Measurements from ENCODE around the gene KCNMA1. TPM values are rescaled to one million over a fixed set of nuclear protein-coding genes. Genes with fewer than 3 reads are reported as not detected.

The KCNMA1 gene
- total RNA-seq, 1 donor from 2014 or later, result 44.0 TPM

DNA sequence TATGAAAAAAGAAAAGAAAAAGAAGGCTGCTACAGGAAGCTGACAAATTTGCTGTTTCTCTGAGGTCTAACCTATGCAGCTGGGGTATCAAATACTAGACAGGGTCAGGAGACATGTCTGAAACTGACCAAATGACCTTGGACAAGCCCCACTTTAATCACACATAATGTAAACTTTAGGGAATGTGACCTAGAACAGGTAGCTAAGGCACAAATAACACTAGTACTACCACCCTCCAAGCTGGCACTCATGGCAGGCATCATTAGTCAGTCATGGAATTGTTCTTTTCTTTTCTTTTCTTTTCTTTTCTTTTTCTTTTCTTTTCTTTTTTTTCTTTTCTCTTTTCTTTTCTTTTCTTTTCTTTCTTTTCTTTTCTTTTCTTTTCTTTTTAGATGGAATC, 250.4 kb downstream of the KCNMA1 start:
- DNase-seq (ENCODE audit: low spot score) (no peak), ATAC-seq (no peak)

DNA sequence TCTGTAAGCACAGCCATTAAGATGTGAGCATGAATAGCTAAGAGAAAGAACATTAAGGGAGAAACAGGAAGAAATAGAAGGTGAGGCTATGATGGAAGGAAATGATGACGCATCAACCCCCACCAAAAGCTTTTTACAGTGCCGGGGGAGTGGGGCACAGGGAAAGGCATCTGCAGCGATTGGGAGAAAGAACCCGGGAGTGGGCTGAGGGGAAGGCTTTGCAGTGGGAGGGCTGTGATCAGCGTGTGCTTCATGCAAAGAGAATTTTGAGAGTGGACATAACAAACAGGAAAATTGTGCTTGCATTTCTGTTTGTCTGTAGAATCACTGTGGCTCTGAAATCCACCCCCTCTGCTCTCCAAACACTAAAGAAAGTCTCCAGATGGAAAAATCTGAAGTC, 250.8 kb downstream of the KCNMA1 start:
- no peak for ATAC-seq
- no peak for DNase-seq (ENCODE audit: low spot score)

DNA sequence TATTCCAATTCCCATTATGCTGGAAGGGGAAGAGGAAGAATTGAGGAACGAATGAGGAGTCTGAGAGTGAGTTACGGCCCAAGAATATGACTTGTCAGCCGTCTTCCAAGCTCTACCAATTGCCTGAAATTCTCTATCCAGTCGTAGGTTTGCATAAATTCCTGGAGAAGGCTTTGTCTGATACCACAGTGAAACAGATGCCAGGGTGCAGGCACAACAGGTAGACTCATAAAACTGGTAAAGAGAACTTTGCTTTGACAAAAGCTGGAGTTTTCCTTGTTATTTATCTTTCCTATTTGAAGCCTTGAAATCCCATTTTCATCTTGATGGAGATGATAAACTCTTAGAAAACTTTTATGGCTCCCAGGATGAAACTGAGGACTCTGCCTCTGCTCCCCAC, 251.2 kb downstream of the KCNMA1 start:
- ATAC-seq (no peak), DNase-seq (ENCODE audit: low spot score) (no peak)

DNA sequence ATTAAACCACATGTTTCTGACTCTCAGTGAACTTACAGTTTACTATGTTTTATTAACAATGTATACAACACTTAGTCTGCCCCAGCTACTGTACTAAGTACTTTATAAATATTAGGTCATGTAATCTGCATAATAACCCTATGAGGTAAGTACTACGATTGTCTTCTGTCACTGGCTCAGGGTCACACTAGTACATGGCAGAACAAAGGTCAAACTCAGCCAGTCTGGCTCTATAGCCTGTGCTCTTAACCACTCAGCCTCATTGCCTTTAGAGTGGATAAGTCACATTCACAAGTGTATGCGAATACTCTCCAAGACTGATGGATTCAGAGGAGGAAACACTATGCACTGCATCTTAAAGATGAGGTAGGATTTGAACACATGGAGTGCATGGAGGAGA, 252.3 kb downstream of the KCNMA1 start:
- no peak for DNase-seq (ENCODE audit: low spot score)
- ATAC-seq, result peak; percentile 63

DNA sequence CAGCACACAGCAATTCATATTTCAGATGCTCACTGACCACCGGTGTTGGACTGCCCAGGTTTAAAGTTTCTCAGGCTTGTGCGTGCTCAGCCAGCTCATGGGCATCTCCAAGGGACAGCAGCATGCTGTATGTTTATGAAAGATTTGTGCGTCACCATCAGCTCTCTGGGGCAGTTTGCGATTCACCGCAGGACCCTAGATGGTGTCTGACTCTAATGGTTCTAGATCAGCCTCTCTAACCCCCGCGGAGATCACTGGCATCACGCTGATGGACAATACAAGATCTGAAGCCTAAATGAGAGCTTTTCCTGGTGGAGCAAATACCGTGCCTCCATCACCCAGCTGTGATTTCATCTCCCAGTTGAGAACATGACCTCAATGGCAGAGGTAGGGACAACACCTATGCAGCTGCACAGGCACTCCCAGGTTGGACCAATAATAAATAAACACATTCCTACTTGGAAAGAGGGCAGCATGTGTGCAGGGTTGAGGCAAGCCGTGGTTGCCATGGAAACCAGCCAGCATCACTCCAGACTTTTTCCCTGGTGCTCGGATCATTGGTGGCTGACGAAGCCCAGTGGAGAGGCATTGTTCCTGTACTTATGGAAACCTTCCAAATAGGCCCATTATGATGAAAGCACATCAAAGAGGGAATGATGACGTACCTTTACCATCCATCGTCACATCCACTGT, 253.6 kb downstream of the KCNMA1 start:
- DNase-seq (ENCODE audit: low spot score) (no peak), ATAC-seq (no peak)

DNA sequence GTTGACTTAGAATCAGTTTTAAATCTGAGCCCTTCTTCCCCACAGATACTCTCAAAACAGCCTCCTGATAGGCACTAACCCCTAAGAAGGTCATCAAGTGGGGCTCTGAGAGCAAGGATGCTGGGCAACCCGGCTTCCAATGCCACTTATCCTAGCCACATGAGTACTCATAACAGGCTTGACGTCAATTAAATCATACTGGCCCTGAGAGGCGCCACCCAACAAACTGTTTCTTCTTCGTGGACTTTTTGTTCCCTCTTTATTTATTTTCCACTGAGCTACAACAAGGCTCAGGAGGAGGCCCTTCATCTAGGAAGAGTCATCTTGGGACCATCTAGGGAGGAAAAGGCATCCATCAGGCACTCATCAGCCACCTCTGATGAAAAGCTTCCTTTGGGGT, 255.9 kb downstream of the KCNMA1 start:
- DNase-seq (ENCODE audit: low spot score) (no peak), ATAC-seq (no peak)

DNA sequence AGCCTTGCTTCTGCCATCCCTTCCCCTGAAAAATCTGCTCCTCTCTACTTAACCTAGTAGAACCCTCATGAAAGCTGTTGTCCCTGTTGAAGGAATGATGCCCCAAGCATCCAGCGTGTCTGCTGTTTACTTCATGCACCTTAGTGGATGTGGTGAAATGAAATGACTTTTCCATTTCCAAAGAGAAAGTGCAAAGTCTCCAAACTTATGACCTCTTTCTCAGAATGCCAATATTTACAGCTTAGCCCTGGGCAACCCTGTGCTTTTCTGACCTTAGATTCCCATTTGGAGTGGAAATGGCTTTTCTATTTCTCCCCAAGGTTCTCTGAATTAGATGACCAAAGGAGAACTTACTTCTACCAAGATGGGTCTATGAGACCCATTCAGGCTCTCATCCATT, 256.9 kb downstream of the KCNMA1 start:
- DNase-seq (ENCODE audit: low spot score) (no peak), ATAC-seq (peak; percentile 51)

DNA sequence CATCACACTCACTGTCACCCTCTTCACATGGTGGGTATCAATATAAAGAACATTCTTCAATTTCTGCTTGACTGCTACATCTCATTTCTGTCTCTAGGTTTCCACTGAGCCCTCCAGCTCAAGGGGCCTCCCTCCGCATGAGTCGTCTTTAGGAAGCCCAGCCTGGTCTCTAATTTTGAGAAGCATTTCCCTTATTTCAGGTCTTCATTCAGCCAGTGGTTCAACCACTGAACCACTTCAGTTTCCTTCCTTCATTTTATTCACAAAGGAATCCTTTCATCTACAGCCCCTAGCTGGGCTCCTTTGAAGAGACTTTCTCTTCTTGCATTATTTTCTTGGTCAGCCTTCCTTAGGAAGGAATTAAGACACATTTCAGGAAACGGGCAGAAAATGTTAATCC, 257.4 kb downstream of the KCNMA1 start:
- ATAC-seq, result no peak
- DNase-seq (ENCODE audit: low spot score), result no peak

DNA sequence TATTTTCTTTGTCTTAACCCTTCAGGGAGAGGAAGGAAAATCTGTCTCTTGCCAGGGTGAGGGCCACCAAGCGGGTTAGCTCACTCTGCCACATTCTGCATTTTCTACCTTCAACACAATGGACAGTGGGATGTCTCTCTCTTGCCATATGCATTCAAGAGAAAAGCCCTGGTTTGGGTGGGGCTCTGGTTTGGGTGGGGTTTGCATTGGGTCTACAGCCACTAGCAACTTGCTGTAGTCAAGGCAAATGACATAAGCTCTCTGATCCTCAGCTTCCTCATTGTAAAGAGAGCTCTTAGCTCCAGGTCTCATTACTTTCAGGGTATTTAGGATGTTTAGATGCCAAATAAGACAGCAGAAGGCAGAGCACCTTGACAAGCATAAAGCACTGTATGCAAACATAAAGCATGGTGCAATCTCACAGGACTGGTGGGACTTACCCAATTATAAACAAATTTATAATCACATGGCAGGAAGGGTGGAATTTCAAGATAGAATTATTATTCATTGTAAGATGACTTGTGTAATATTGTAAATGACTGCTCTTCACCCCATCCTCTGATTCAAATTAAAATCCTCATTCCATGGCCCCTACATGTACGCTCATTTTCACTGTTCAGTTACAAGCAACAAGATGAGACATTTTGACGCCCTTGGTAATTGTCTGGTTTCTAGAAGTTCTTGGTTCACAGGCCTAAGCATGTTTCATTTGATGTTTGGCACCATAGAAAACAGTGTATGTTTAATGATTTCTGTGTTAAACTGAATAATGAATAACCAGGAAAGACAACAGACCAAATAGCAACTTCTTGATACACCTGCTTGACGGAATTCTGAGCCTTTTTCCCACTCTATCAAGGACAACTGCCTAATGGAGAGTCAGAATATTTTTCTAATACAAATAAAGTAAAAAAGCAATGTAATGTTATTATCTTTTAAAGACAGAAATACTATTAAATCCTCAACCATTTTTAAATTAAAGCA, 258.9 kb downstream of the KCNMA1 start:
- no peak for DNase-seq (ENCODE audit: low spot score)
- ATAC-seq, result no peak

DNA sequence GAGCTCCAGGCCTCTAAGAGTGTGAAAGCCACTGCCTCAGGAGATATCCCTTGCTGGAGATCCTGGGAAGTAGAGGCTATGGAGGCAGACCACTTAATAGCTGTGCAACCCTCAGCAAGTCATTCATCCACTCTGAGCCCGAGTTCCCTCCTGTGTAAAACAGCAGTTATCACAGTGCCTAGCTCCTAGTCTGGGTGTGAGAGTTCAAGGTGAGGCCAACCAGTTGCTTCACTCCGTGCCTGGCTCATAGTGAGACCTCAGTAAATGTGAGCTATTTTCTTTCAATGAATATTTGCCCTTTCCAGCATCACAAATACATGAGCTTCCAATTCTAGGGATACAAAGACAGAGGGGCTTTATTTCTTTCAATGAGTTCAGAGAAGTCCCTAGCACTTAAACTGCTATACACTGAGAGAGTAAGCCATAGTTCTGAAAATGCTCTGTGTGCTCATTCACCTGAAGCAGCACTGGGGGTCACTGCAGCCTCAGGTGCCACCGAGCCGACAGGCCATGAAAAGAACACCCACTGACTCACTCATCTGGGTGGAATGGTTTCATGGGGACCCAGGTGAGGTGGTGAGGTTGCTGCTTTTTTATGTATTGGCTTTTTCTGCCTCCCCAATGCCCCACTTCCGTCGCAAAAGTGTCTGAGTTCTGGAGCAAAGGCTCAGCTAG, 259.8 kb downstream of the KCNMA1 start:
- DNase-seq (ENCODE audit: low spot score) (peak; percentile 55), ATAC-seq (peak; percentile 82)

DNA sequence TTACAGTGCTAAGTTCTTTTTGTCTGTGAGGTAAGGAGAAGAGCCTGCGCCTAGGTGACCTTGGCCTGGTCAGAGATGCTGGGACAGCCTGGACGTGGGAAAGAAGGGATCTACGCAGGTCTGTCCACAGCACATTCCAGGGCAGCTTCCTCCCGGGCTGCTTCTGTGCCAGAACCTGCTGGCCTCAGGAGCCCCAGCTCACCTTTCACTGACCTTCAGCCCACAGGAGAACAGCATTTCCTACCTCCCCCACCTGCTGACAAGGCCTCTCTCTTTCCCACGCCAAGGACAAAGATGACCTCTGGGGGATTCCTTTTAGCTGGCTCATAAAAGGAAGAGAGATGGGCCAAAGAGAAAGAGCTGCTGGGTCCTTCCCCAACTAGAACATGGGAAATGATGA, 260.6 kb downstream of the KCNMA1 start:
- ATAC-seq, result peak; percentile 47
- DNase-seq (ENCODE audit: low spot score), result no peak

DNA sequence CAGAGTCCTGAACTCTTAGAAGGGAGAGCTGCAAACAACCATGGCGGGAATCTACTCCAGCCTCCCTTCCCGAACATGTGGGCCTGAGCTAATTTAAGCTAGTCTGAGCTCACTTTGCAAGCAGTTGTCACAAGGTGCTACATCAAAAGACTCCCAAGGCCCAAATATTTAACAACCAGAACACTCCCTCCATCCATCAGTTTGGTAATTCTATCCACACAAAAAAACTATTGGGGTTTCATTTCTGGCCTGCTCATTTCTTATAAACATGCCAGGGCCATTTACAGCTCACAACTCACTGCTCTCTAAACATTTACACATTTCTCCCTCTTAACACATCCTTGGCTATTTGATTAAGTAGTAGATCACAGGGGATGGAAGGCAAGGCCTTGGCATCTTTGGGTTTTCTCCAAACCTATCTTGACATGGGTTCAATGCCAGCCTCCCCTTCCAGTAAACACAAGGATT, 263.4 kb downstream of the KCNMA1 start:
- no peak for ATAC-seq
- DNase-seq (ENCODE audit: low spot score), result no peak

DNA sequence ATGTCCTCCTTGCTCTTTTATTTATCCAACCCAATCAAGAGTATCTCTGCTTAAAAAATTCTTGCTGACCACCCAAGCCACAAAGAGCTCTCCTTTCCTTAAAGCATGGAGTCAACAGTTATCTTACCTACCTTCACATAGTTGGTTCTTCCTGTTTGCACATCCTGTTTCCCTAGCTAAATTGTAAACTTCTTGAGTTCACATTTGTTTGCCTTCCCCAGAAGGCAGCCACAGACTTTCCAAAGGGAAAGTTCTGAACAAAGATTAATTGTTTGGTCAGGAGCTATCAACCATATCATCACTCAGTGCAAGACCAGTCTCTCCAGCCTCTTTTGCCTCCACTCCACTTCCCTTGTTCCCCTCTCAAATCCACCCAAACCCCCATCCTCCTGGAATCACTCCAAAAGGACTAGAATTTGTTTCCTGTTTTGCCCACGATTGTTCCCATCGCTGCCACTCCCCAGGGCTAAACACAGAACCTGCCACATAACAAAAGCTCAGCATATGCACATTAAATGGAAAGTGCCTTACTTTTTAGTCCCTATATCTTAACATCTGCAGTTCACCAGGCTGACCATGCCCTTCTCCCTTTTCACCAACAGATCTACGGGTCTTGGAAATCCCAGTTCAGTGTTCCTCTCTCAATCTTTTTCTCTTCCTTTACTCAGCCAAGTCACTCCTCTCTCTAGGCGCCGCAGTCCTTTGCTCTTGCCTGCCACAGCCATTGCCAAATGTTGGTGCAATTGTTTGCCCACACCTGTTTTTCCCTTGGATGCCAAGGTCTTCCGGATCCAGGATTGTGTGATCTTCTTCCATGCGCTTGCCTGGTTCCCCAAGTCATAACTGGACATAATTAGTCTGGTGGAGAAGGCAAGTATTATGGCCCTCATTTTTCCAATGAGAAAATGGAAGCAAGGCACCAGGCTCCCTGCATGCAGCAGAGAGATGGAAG, 265.5 kb downstream of the KCNMA1 start:
- ATAC-seq (peak; percentile 89), DNase-seq (ENCODE audit: low spot score) (peak; percentile 84)

DNA sequence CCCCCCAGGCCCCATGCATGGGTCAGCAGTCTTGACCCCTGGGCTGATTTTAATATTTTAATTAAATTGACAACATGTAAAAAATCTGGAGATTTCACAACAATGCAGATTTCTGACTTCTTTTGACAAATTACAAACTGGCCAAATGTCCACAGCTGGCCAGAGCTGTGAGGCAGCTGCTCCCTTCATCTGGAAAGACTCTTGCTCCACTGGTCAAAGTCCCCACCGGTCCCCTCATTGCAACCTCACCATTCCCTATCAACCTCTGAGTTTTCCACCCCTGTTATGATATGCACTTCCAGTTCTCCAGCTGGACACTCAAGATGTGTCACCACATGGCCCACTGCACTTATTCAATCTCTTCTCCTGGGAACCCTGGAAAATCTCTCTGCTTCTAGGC, 266.2 kb downstream of the KCNMA1 start:
- peak; percentile 54 for ATAC-seq
- no peak for DNase-seq (ENCODE audit: low spot score)

DNA sequence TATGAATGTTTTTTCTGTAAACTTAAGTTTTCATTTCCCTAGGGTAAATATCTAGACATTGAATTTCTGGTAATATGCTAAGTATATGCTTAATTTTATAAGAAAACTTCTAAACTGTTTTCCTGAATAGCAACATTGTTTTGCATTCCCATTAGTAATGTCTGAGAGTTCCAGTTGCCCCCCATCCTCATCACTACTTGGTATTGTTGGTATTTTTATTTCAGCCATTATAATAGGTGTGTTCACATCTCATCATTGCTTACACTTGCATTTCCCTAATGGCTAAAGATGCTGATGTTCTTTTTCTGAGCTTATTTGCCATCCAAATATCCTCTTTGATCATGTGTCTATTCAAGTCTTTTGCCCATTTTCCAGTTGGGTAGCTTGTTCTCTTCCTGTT, 269.6 kb downstream of the KCNMA1 start:
- DNase-seq (ENCODE audit: low spot score) (no peak), ATAC-seq (no peak)

DNA sequence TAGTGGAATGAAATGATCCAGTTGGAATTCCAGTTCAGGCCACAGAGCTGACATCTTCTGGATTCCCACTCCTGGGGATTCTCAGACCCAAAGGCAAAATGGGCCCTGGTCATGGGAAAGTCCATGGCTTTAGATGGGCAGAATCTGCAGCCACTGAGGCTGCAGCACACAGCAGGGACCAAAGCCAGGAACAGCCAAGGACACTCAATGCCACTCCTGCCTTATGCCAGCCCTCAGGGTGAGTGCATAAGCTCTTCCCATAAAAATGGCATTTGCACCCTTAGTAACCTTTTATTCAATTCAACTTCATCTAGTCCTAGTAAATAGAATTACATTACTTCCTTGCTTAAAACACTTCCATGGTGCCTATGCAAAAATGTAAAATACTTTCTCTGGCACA, 274.4 kb downstream of the KCNMA1 start:
- DNase-seq (ENCODE audit: low spot score) (no peak), ATAC-seq (no peak)

DNA sequence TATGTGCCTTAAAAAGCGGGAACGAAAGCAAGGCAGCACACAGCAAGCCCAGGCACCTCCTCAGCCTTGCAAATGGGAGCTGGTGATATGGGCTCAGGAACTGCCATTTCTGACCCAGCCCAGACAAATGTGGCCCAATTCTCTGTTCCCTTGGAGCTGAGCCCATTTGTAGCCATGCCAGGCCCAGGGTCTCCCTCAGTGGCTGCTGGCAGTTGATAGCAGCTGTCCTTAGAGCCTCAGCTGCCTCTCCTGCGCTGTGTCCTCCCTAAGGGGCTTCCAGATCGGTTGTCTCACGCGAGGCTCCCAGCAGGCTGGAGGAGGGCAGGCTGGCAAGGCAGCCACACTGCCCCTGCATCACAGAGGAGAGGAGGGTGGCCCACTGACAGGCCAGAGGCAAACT, 275.8 kb downstream of the KCNMA1 start:
- ATAC-seq (no peak), DNase-seq (ENCODE audit: low spot score) (no peak)

DNA sequence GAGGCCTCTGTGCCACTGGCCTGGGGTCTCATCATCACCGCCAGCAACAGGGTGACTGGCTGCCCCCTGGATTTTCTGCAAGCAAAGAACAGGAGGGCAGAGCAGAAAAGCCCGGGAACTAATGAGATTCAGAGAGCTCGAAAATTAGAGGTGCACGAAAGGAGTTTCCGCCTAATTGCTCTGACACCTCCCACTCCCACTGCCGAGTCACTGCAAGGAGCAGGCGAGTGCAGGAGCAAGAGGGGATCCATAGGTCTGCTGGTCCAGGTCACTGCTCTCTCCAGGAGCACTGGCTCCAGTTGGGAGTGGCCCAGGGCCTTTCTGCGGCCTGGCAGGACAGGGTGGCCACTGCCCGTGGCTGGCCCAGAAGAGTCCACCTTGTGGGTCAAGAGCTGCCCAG, 276.2 kb downstream of the KCNMA1 start:
- ATAC-seq, result no peak
- no peak for DNase-seq (ENCODE audit: low spot score)

DNA sequence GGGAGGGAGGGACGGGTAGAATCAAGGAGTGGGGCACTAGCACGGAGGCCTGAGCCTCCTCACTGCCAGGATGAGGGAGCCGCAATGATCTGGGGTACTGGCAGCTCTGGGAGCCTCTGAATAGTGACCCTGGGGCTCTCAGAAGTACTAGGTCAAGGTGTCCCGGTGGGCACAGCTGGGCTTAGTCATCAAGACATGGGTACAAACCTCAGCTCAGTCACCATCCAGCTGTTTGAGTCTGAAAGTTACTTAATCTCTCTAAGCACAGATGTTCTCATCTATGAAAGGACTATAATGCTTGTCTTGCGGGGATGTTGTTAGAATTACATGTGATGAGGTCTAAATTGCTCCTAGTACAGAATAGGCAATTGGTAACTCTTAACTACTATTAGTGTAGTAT, 276.8 kb downstream of the KCNMA1 start:
- no peak for ATAC-seq
- DNase-seq (ENCODE audit: low spot score), result no peak

DNA sequence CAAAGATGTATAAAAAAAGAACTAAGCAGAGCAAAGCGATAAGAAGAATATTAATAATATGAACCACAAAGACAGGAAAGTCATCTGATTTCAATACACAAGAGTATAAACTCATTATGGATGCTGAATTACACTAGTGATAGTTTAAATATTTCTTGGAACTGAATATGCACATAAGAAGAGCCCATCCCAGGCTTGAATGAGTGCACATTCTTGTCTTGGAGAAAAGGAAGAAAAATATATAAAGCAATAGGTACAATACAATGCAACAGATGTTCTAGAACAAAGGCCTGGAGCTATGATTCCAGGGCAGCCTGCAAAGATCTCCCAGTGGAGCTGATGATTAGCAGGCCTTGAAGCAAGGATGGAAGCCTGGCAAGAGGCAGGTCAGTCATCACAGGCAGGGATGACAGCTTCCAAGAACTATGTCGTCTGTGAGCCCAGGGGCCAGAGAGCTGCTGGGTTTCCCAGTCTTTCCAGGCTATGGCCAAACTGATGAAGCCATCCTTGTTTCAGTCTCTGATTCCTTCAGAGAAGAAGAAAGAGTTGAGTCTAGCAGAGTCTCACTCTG, 277.6 kb downstream of the KCNMA1 start:
- DNase-seq (ENCODE audit: low spot score) (no peak), ATAC-seq (no peak)
